ENCODE measurements around the gene TRRAP.

TRRAP gene

DNA sequence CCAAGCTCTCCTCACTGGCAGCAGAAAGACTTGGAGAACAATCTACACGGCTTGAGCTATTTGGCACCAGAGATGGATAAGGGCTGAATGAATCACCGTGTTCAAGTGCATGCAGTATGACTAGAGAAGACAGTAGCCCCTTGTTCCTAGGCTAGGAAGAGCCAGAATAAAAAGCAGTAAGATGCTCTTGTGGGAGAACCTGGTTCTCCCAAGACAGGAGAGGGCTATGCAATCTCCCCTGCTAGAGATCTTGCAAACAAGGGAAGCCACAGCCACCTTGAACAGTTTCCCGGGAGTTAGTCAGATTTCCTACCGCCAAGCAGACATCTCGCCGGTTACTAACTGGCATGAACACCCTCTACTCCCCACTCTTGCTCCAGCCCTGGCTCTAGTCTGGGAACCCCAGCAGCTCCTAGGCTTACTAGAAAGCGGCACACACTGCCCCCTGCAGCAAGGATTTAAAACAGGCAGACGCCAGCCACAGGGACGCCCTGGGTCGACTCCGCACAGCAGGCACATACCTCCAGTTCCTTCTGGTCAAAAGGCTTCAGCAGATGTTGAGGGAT is 158.3 kb downstream of the TRRAP start:
- Histone ChIP-seq H2AFZ (no peak overlapping the region), H3K36me3 (ENCODE audit: control insufficient read depth, insufficient read depth, low read length) (no peaks in the 10 kb centered on the region), H3K4me2 (ENCODE audit: low read length) (no peak overlapping the region), H3K9ac (no peak overlapping the region), H3K27me3 (ENCODE audit: control insufficient read depth, insufficient read depth, low read length) (no peaks in the 10 kb centered on the region), H3K9me3 (ENCODE audit: control insufficient read depth, low read length) (no peaks in the 10 kb centered on the region), H3K4me1 (no peaks in the 10 kb centered on the region), H3K4me3 (ENCODE audit: low read depth, low read length) (no peak overlapping the region), H3K27ac (no peak overlapping the region), H3K79me2 (no peaks in the 10 kb centered on the region)
- TF ChIP-seq, protein P1, sequence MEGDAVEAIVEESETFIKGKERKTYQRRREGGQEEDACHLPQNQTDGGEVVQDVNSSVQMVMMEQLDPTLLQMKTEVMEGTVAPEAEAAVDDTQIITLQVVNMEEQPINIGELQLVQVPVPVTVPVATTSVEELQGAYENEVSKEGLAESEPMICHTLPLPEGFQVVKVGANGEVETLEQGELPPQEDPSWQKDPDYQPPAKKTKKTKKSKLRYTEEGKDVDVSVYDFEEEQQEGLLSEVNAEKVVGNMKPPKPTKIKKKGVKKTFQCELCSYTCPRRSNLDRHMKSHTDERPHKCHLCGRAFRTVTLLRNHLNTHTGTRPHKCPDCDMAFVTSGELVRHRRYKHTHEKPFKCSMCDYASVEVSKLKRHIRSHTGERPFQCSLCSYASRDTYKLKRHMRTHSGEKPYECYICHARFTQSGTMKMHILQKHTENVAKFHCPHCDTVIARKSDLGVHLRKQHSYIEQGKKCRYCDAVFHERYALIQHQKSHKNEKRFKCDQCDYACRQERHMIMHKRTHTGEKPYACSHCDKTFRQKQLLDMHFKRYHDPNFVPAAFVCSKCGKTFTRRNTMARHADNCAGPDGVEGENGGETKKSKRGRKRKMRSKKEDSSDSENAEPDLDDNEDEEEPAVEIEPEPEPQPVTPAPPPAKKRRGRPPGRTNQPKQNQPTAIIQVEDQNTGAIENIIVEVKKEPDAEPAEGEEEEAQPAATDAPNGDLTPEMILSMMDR (IDR thresholded peaks at IDR 0.05), result no peak

DNA sequence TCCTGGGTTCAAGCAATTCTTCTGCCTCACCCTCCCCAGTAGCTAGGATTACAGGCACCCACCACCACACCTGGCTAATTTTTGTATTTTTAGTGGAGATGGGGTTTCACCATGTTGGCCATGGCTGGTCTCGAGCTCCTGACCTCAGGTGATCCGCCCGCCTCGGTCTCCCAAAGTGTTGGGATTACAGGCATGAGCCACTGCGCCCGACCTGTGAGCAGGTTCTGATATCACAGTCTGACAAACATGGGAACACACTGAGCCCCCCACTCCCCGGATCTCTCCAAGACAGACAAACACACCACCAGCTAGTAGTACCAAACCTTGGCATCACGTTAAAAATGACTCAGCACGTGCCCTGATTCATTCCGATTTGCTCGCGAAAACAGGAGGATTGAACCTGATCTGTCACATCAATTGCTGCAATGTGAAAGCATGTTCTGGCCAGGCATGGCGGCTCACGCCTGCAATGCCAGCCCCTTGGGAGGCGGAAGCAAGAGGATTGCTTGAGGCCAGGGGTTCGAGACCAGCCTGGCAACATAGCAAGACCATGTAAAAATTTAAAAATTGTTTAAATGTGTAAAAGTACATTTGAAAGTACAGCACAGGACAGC is 159.1 kb downstream of the TRRAP start:
- Histone ChIP-seq H3K27ac (no peak overlapping the region), H3K9ac (no peak overlapping the region), H3K36me3 (ENCODE audit: control insufficient read depth, insufficient read depth, low read length) (no peaks in the 10 kb centered on the region), H3K79me2 (no peaks in the 10 kb centered on the region), H3K4me2 (ENCODE audit: low read length) (no peak overlapping the region), H3K9me3 (ENCODE audit: control insufficient read depth, low read length) (no peaks in the 10 kb centered on the region), H3K4me3 (ENCODE audit: low read depth, low read length) (no peak overlapping the region), H3K4me1 (no peaks in the 10 kb centered on the region), H2AFZ (no peak overlapping the region), H3K27me3 (ENCODE audit: control insufficient read depth, insufficient read depth, low read length) (no peaks in the 10 kb centered on the region)
- TF ChIP-seq, protein P1 (IDR thresholded peaks at IDR 0.05), result no peak

DNA sequence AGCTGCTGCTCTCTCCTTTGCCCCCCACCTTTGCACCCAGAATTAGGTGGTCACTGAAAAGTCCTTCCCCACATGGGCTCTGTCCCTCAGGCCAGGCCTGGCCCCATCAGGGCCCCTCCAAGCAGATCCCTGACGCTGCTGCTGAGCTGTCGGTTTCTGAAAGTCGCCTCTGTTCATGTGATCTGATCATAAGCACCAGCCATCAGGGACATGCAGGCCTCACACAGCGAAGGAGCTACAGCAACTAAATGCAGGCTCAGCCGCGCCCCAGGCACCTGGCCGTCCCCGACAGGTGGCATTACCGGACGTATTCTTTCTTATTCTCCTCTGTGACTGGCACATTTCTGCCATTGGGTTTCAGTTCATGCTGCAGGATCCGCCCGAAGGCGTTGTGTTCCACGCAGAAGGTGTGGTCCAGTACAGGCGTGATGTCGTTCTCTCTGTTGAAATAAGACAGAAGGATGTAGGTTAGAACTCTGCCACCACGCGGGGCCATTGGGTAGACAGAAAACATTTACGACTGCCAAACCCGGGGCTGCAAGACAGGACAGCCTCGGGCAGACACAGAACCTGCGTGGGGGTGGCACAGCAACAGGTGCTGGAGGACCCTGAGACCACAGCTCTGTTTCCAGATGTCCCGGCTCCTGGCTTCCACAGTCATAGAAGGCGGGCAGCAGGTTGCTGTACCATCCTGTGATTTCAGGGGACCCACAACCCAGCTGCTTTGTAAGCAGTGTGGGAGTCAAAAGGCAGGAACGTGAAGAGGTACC is 159.9 kb downstream of the TRRAP start:
- no peak overlapping the region for H3K9ac ChIP-seq

DNA sequence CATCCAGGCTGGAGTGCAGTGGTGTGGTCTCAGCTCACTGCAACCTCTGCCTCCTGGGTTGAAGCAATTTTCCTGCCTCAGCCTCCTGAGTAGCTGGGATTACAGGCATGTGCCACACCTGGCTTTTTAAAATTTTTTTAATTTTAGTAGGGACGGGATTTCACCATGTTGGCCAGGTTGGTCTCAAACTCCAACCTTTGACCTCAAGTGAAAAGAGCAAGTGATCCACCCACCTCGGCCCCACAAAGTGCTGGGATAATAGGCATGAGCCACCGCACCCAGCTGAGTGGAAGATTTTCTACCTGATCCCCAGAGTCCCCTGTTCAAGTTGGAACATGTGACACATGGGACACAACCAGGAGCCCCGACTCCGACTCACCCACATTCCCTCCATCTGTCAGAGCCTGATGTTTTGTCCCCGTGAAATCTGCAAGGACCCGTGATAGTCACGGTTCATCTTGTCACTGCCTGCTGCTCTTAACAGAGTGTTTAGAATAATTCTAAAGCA is 161.1 kb downstream of the TRRAP start:
- no peak overlapping the region for H3K27ac ChIP-seq
- no peaks in the 10 kb centered on the region for H3K79me2 ChIP-seq
- no peaks in the 10 kb centered on the region for H3K36me3 ChIP-seq (ENCODE audit: control insufficient read depth, insufficient read depth, low read length)
- H3K9ac ChIP-seq, result no peak overlapping the region
- no peak overlapping the region for H3K4me2 ChIP-seq (ENCODE audit: low read length)
- H2AFZ ChIP-seq, result no peak overlapping the region
- TF ChIP-seq, protein P1 (IDR thresholded peaks at IDR 0.05), result no peak
- no peak overlapping the region for H3K4me3 ChIP-seq (ENCODE audit: low read depth, low read length)
- H3K4me1 ChIP-seq, result no peaks in the 10 kb centered on the region
- no peaks in the 10 kb centered on the region for H3K9me3 ChIP-seq (ENCODE audit: control insufficient read depth, low read length)
- H3K27me3 ChIP-seq (ENCODE audit: control insufficient read depth, insufficient read depth, low read length), result no peaks in the 10 kb centered on the region

More for the DNA sequence above, 159.9 kb downstream of the TRRAP start:
- no peaks in the 10 kb centered on the region for H3K9me3 ChIP-seq (ENCODE audit: control insufficient read depth, low read length)
- TF ChIP-seq, protein P1 (IDR thresholded peaks at IDR 0.05), result no peak
- H2AFZ ChIP-seq, result no peak overlapping the region
- H3K27me3 ChIP-seq (ENCODE audit: control insufficient read depth, insufficient read depth, low read length), result no peaks in the 10 kb centered on the region
- no peaks in the 10 kb centered on the region for H3K79me2 ChIP-seq
- H3K4me3 ChIP-seq (ENCODE audit: low read depth, low read length), result no peak overlapping the region
- H3K4me2 ChIP-seq (ENCODE audit: low read length), result no peak overlapping the region
- H3K36me3 ChIP-seq (ENCODE audit: control insufficient read depth, insufficient read depth, low read length), result no peaks in the 10 kb centered on the region
- H3K27ac ChIP-seq, result no peak overlapping the region
- no peaks in the 10 kb centered on the region for H3K4me1 ChIP-seq

Measured in parathyroid adenoma (tissue), 2 donors.